IMR-90 (cell line): ENCODE measurements around the gene CCDC148. TPM values are rescaled to one million over a fixed set of nuclear protein-coding genes. Genes with fewer than 3 reads are reported as not detected.

ENCODE experiments used
- ATAC-seq: fragments of 200-7000 bp; cut with Tn5 transposase; 2 replicates; pipeline ENCODE4 v1.9.1; 2020; ENCODE audit warnings: low read depth, mild to moderate bottlenecking, moderate library complexity
- BruUV-seq: library from RNA; stranded (reverse); fragments of 400-500 nt; replicated peaks from 2 replicates; lab custom pipeline; 2021; lab: Mats Ljungman, UMichigan
- CTCF ChIA-PET: fragments of 300-600 bp; formaldehyde crosslinking; extraction: SDS; loops from one replicate; lab custom pipeline; 2021; ENCODE audit warnings: antibody characterized with exemption; lab: Yijun Ruan, JAX
- POLR2A ChIA-PET: fragments of 300-600 bp; sonication (Branson Sonifier 250); formaldehyde crosslinking; loops from one replicate; lab custom pipeline; 2022; ENCODE audit warnings: antibody characterized with exemption; ENCODE audit not compliant: unreplicated experiment; lab: Charles Lee
- DNase-seq: peaks from one replicate; pipeline ENCODE4 v3.0.0; 2013
- H2AFZ ChIP-seq: replicated peaks from 2 replicates; pipeline ENCODE3; 2013; ENCODE audit warnings: low read length, mild to moderate bottlenecking; ENCODE audit not compliant: poor library complexity
- H2AK5ac ChIP-seq: 2 replicates; pipeline ENCODE4 v1.6.1; 2013; ENCODE audit warnings: low read depth, low read length, inconsistent platforms
- H2AK9ac ChIP-seq: replicated peaks from 2 replicates; pipeline ENCODE3; 2013; ENCODE audit warnings: mild to moderate bottlenecking, low read depth, low read length, moderate library complexity; ENCODE audit not compliant: poor library complexity
- H2BK120ac ChIP-seq: 2 replicates; pipeline ENCODE4 v1.6.1; 2013; ENCODE audit warnings: low read depth, low read length, inconsistent platforms
- H2BK15ac ChIP-seq: 3 replicates; pipeline ENCODE4 v1.6.1; 2013; ENCODE audit warnings: low read depth, low read length, inconsistent platforms
- H2BK20ac ChIP-seq: 2 replicates; pipeline ENCODE4 v1.6.1; 2013; ENCODE audit warnings: low read depth, mild to moderate bottlenecking, inconsistent platforms, low read length, moderate library complexity
- H2BK5ac ChIP-seq: 2 replicates; pipeline ENCODE4 v1.6.1; 2013; ENCODE audit warnings: mild to moderate bottlenecking, low read depth, low read length, inconsistent platforms; ENCODE audit not compliant: poor library complexity, severe bottlenecking
- H3K14ac ChIP-seq: replicated peaks from 2 replicates; pipeline ENCODE4 v1.6.1; 2013; ENCODE audit warnings: low read depth, low read length, inconsistent platforms
- H3K18ac ChIP-seq: 2 replicates; pipeline ENCODE4 v1.6.1; 2013; ENCODE audit warnings: low read depth, low read length, control low read depth
- H3K23ac ChIP-seq: 2 replicates; pipeline ENCODE4 v1.6.1; 2013; ENCODE audit warnings: low read depth, low read length, inconsistent platforms
- H3K27ac ChIP-seq: 2 replicates; pipeline ENCODE4 v1.5.1; 2013; ENCODE audit warnings: mild to moderate bottlenecking, control low read depth, low read length; ENCODE audit not compliant: insufficient read depth
- H3K27me3 ChIP-seq: 2 replicates; pipeline ENCODE4 v1.6.1; 2013; ENCODE audit warnings: low read length; ENCODE audit not compliant: control insufficient read depth, insufficient read depth
- H3K36me3 ChIP-seq: 2 replicates; pipeline ENCODE4 v1.6.1; 2013; ENCODE audit warnings: low read length, mixed read lengths; ENCODE audit not compliant: control insufficient read depth, insufficient read depth
- H3K4ac ChIP-seq: 2 replicates; pipeline ENCODE4 v1.6.1; 2013; ENCODE audit warnings: low read depth, low read length, inconsistent platforms
- H3K4me1 ChIP-seq: 2 replicates; pipeline ENCODE4 v1.6.1; 2013; ENCODE audit warnings: low read length, mixed read lengths; ENCODE audit not compliant: control insufficient read depth, insufficient read depth
- H3K4me2 ChIP-seq: 2 replicates; pipeline ENCODE4 v1.6.1; 2013; ENCODE audit warnings: low read depth, mild to moderate bottlenecking, control low read depth, low read length, moderate library complexity
- H3K4me3 ChIP-seq: 2 replicates; pipeline ENCODE4 v1.5.1; 2013; ENCODE audit warnings: low read depth, mild to moderate bottlenecking, control low read depth, low read length, moderate library complexity; ENCODE audit not compliant: insufficient read depth
- H3K56ac ChIP-seq: 2 replicates; pipeline ENCODE4 v1.6.1; 2013; ENCODE audit warnings: low read length, inconsistent platforms; ENCODE audit not compliant: insufficient read depth; ENCODE audit errors: extremely low read depth
- H3K79me1 ChIP-seq, 2 experiments: 2 replicates each; pipeline ENCODE4 v1.6.1; 2013; ENCODE audit warnings: low read length in 2 of 2, inconsistent platforms in 1 of 2, low read depth in 1 of 2
- H3K9ac ChIP-seq: 2 replicates; pipeline ENCODE4 v1.6.1; 2013; ENCODE audit warnings: low read depth, low read length, control low read depth
- H3K9me1 ChIP-seq: 2 replicates; pipeline ENCODE4 v1.6.1; 2013; ENCODE audit warnings: low read length, inconsistent platforms; ENCODE audit not compliant: insufficient read depth
- H3K9me3 ChIP-seq: 2 replicates; pipeline ENCODE4 v1.6.1; 2013; ENCODE audit warnings: low read length; ENCODE audit not compliant: control insufficient read depth, insufficient read depth
- H4K20me1 ChIP-seq: 2 replicates; pipeline ENCODE4 v1.6.1; 2013; ENCODE audit warnings: low read length, inconsistent platforms; ENCODE audit not compliant: insufficient read depth
- H4K5ac ChIP-seq: 2 replicates; pipeline ENCODE4 v1.6.1; 2013; ENCODE audit warnings: mild to moderate bottlenecking, low read depth, low read length, control low read depth
- H4K8ac ChIP-seq, 2 experiments: 2 replicates each; pipeline ENCODE4 v1.6.1; 2013; ENCODE audit warnings: low read depth in 2 of 2, low read length in 2 of 2, control low read depth in 1 of 2, inconsistent platforms in 1 of 2
- H4K91ac ChIP-seq: 2 replicates; pipeline ENCODE4 v1.6.1; 2013; ENCODE audit warnings: low read depth, low read length, inconsistent platforms; ENCODE audit not compliant: insufficient read depth
- MAFK ChIP-seq: IDR thresholded peaks from 2 replicates; pipeline ENCODE4 v1.6.1; 2012; ENCODE audit warnings: low read depth, low read length, improper control_type of control experiment
- NFE2L2 ChIP-seq: fragments of 150-350 bp; IDR thresholded peaks from 2 replicates; pipeline ENCODE4 v1.6.1; 2016; ENCODE audit warnings: low read depth, mild to moderate bottlenecking, low read length
- USF2 ChIP-seq: fragments of 150-350 bp; IDR thresholded peaks from 2 replicates; pipeline ENCODE4 v1.6.1; 2017; ENCODE audit warnings: mild to moderate bottlenecking, antibody characterized with exemption, low read length, low read depth
- WGBS, 2 experiments: methylation state at CpG; one replicate each; pipeline versions ENCODE4 v1.1.5 to v1.1.7; 2013; ENCODE audit warnings: missing lambda C conversion rate in 2 of 2; ENCODE audit not compliant: insufficient read length in 1 of 2; ENCODE audit errors: extremely low coverage in 2 of 2; 5-methylcytosine and 5-hydroxymethylcytosine counted together
- dilution Hi-C: fragments of 300-500 bp; cut with HindIII; formaldehyde crosslinking; loops from one replicate; pipeline ENCODE4 v1.14.3; 2018; ENCODE audit warnings: low sequenced_read_pairs; ENCODE audit not compliant: unreplicated experiment
- in situ Hi-C: fragments of 300-500 bp; cut with MboI; formaldehyde crosslinking; loops from 3 replicates; pipeline ENCODE4 v1.14.3; 2019; ENCODE audit warnings: low sequenced_read_pairs, inconsistent platforms, mixed read lengths
- intact Hi-C: fragments of 100-400 bp; cut with micrococcal nuclease; formaldehyde crosslinking; loops from 2 replicates; pipeline ENCODE4 v1.10.0; 2022
- polyA plus RNA-seq, 3 experiments: library from polyadenylated mRNA; depleted of rRNA; stranded (reverse); fragments of >200 nt; gene quantifications; 2 replicates each; pipeline ENCODE4 v1.2.3, GENCODE V29; 2012; ENCODE audit warnings: low replicate concordance in 1 of 3
- total RNA-seq: library from RNA; depleted of rRNA; stranded (reverse); fragments of >200 nt; gene quantifications from 2 replicates; pipeline ENCODE4 v1.2.3, GENCODE V29; 2012

Gene CCDC148
- total and polyA plus RNA-seq, 2 of the 4 experiments (the other 2 are of a cell fraction): 0.18 to 0.31 TPM

- H3K9ac ChIP-seq: no peak overlapping the region
- in situ Hi-C loops (no loop called here), intact Hi-C loops (no loop called here), dilution Hi-C loops (no loop called here)
- no peaks in the 10 kb centered on the region for H3K36me3 ChIP-seq
- H4K91ac ChIP-seq: no peak overlapping the region
- no peak overlapping the region for H3K23ac ChIP-seq
- H2AK9ac ChIP-seq: no peak overlapping the region
- H3K4me3 ChIP-seq: no peak overlapping the region
- no peaks in the 10 kb centered on the region for H3K79me1 ChIP-seq
- H2BK15ac ChIP-seq: no peak overlapping the region
- BruUV-seq: no TSS peak
- H2BK120ac ChIP-seq: no peak overlapping the region
- CTCF ChIA-PET: no interaction called here
- H3K27me3 ChIP-seq: no peaks in the 10 kb centered on the region; the same call in 1 of the 2 replicates
- no peak overlapping the region for H2BK5ac ChIP-seq
- no peak overlapping the region for H3K18ac ChIP-seq
- no peaks in the 10 kb centered on the region for H4K20me1 ChIP-seq
- no peak overlapping the region for H4K8ac ChIP-seq
- H3K4ac ChIP-seq: no peak overlapping the region
- DNase-seq: no peak
- TF ChIP-seq MAFK: no peak
- TF ChIP-seq NFE2L2: no peak
- TF ChIP-seq USF2: no peak
- H3K4me2 ChIP-seq: no peak overlapping the region
- no peak overlapping the region for H3K27ac ChIP-seq
- H3K14ac ChIP-seq: no peak overlapping the region
- no peak overlapping the region for H2AK5ac ChIP-seq
- no peaks in the 10 kb centered on the region for H3K9me3 ChIP-seq
- POLR2A ChIA-PET: no interaction called here
- no peaks in the 10 kb centered on the region for H3K9me1 ChIP-seq
- no CpG with 5 or more reads among the region's 2 CpGs for WGBS, 2 experiments
- H3K56ac ChIP-seq: no peak overlapping the region
- H4K5ac ChIP-seq: no peak overlapping the region
- no peak overlapping the region for H2AFZ ChIP-seq
- H3K4me1 ChIP-seq: no peaks in the 10 kb centered on the region
- no peak for ATAC-seq
- no peak overlapping the region for H2BK20ac ChIP-seq
Measured at GRCh38 chr2:158313734-158314133, 142.8 kb downstream of the CCDC148 start.
